Spinal cord (tissue), 10 donors: ENCODE results near the gene LGALS3BP. TPM values are rescaled to one million over a fixed set of nuclear protein-coding genes. Genes with fewer than 3 reads are reported as not detected.

Experiments used
- DNase-seq, 6 donors: peaks; one replicate each; pipeline versions ENCODE4 v3.0.0 to v3.0.0-alpha.2; 2013 to 2015; ENCODE audit warnings: low spot score in 6 of 6, low read depth in 4 of 6
- H3K27ac ChIP-seq: one replicate; pipeline ENCODE4 v1.5.1; 2013; ENCODE audit warnings: low read depth, low read length, control low read depth
- H3K27me3 ChIP-seq: one replicate; pipeline ENCODE4 v1.6.1; 2013; ENCODE audit warnings: low read length; ENCODE audit not compliant: control insufficient read depth, insufficient read depth
- H3K36me3 ChIP-seq: one replicate; pipeline ENCODE4 v1.6.1; 2013; ENCODE audit warnings: low read length; ENCODE audit not compliant: control insufficient read depth, insufficient read depth
- H3K4me1 ChIP-seq: one replicate; pipeline ENCODE4 v1.6.1; 2013; ENCODE audit warnings: low read length; ENCODE audit not compliant: control insufficient read depth, insufficient read depth
- H3K4me3 ChIP-seq: one replicate; pipeline ENCODE4 v1.5.1; 2013; ENCODE audit warnings: low read depth, low read length, control low read depth
- H3K9me3 ChIP-seq: one replicate; pipeline ENCODE4 v1.6.1; 2013; ENCODE audit warnings: low read length; ENCODE audit not compliant: control insufficient read depth, insufficient read depth
- WGBS: methylation state at CpG from one replicate; pipeline ENCODE4 v1.1.5; 2013; ENCODE audit warnings: missing lambda C conversion rate; ENCODE audit not compliant: insufficient coverage; 5-methylcytosine and 5-hydroxymethylcytosine counted together
- polyA plus RNA-seq, 2 donors: library from polyadenylated mRNA; unstranded; fragments of 120-200 nt; gene quantifications; one replicate each; pipeline ENCODE4 v1.2.1, GENCODE V29; 2013; ENCODE audit not compliant: insufficient read length in 2 of 2
- total RNA-seq, 2 donors: library from RNA; depleted of rRNA in 1 of 2; stranded (reverse); fragments of 120-200 nt in 1 of 2; fragments of >200 nt in 1 of 2; gene quantifications; one replicate each; pipeline versions ENCODE4 v1.2.3 to v1.2.4, GENCODE V29; 2013 to 2014
- donor health status: healthy.

LGALS3BP gene
- total and polyA plus RNA-seq, 4 donors: 83.0 to 166 (median 106) TPM

DNA sequence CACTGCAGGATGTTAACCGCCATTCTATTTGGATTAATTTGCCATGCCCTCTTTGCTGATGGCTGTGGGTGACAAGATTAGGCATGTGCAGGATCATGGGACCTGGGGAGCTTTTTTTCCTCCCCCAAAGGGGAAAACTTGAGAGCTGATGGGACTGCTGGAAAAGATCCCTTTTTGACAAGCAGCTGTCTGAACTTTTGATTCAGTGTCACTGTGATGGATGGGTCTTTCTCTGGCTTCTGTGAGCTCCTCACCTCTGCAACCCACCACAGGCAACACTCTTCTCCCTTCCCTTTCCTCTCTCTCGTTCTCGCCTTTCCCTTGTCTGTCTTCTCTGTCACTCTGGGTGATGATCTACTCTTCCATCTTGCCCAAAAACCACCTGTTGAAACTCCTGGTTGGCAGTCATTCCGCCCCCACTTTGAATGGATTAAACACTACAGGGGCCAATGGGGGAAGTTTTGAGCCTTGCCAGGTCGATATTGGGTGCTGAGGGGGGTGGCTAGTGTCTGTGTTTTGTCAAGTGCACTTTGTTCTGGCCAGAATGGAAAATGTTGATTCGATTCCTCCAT lies 32.9 kb upstream of the LGALS3BP start:
- 78% methylated on average over 4 of the region's 6 CpGs for WGBS
- Histone ChIP-seq H3K9me3 (peaks cover 4% of the 10 kb centered on the region), H3K36me3 (peaks cover 3% of the 10 kb centered on the region), H3K27ac (no peak overlapping the region), H3K4me3 (no peak overlapping the region), H3K4me1 (peaks cover 23% of the 10 kb centered on the region), H3K27me3 (no peaks in the 10 kb centered on the region)
- no peak for DNase-seq

DNA sequence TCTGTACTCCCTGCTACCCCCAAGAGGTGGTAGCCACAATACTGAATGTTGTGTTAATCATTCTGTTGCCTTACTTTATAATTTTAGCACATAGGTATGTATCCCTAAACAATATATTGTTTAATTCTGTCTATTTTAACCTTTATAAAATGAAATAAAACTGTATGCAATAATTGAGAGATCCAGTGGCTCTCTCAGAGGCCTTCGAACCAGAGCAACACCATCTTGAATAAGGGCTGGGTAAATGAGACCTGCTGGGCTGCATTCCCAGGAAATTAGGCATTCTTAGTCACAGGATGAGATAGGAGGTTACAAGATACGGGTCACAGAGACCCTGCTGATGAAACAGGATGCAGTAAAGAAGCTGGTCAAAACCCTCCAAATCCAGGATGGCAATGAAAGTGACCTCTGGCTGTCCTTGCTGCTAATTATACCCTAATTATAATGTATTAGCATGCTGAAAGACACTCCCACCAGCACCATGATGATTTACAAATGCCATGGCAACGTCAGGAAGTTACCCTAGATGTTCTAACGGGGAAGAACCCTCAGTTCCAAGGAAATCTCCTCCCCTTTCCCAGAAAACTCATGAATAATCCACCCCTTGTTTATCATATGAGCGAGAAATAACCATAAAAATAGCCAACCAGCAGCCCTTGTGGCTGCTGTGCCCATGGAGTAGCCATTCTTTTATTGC lies 31.9 kb upstream of the LGALS3BP start:
- H3K9me3 ChIP-seq: peaks cover 4% of the 10 kb centered on the region
- peaks cover 27% of the 10 kb centered on the region for H3K4me1 ChIP-seq
- H3K27me3 ChIP-seq: no peaks in the 10 kb centered on the region
- peaks cover 8% of the 10 kb centered on the region for H3K36me3 ChIP-seq
- H3K4me3 ChIP-seq: no peak overlapping the region
- no peak overlapping the region for H3K27ac ChIP-seq
- no peak for DNase-seq
- 89% methylated on average over 3 of the region's 5 CpGs for WGBS

DNA sequence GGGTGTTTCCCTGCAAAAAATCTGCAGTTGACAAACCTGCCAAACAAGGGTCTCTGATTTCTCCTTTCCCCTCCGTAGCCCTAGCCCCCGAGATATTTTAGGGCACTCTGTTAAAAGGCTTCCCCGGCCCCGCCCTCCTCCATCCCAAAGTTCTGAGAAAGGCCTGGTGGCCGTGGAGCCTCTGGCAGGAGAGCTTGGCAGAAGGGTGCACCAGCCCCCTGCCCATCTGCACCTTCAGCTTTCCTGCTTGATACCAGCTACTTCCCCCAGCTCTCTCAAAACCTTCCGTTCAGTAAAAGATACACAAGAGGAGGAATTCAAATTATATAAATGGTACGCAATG lies 30.6 kb upstream of the LGALS3BP start:
- H3K27ac ChIP-seq: peak overlapping the region; percentile 64

DNA sequence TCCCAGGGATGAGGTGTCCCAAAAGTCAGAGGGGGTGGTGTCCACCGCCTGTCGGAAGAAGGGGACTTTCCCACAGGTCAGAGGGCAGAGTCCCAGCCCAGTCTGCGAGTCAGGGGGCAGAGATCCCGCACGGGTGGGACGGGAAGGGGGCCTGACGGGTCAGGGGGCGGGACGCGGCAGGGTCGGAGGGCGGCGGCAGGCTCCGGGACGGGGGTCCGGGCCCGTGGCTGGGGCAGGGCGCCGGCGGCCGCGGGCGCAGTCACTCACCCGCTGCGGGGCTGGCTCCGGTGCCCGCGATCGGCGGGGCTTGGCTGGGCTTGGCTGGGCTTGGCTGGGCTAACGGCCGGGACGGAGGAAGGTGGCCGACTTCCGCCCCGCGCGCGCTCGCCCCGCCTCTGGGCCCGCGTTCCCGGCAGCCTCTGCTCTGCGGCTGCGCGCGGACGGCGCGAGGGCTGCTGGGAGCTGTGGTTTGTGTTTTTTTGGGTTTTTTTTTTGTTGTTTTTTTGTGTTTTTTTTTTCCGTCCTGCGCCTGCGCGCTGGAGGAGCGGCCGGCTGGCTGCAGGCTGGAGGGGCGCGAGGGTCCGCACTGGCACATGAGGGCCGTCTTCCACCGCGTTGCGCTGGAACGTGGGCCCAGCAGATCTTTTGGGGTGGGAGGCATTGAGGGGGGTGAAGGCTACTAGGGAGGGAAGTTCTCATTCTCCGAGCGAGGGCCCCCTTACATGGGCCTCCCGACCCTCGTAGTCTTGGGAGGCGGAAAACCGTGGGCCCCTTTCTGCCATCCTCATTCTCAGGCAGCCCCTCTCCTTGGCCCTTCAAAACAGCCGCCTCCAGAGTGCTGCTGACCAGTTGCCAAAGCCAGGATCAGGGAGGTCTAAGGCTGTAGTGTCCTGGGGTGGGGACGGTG lies 29.9 kb upstream of the LGALS3BP start, which contains the start of gene CANT1:
CANT1 (minus strand) TSS at position 368 of the 907 bp plus-strand sequence. CDS start 12,142 bp downstream, outside the sequence.
- Histone ChIP-seq H3K4me1 (peaks cover 32% of the 10 kb centered on the region), H3K27ac (peak within 1 kb of the TSS; percentile 64), H3K9me3 (no peaks in the 10 kb centered on the region), H3K4me3 (peak within 1 kb of the TSS; percentile 67), H3K36me3 (peaks cover 18% of the 10 kb centered on the region), H3K27me3 (no peaks in the 10 kb centered on the region)
- WGBS: 1% methylated on average over 62 of the region's 73 CpGs
- DNase-seq: peak; percentile 77 to 97 (median 86)

More for the DNA sequence above, 30.6 kb upstream of the LGALS3BP start:
- H3K9me3 ChIP-seq: peaks cover under 1% of the 10 kb centered on the region
- H3K36me3 ChIP-seq: peaks cover 15% of the 10 kb centered on the region
- peak overlapping the region; percentile 55 for H3K4me3 ChIP-seq
- no peaks in the 10 kb centered on the region for H3K27me3 ChIP-seq
- 48% methylated on average over 5 of the region's 7 CpGs for whole genome bisulfite sequencing
- no peak for DNase-seq
- H3K4me1 ChIP-seq: peaks cover 30% of the 10 kb centered on the region

- H3K27ac ChIP-seq: no peak overlapping the region
Observed at GRCh38 chr17:79008666-79009387, 29.1 kb upstream of the LGALS3BP start.

DNA sequence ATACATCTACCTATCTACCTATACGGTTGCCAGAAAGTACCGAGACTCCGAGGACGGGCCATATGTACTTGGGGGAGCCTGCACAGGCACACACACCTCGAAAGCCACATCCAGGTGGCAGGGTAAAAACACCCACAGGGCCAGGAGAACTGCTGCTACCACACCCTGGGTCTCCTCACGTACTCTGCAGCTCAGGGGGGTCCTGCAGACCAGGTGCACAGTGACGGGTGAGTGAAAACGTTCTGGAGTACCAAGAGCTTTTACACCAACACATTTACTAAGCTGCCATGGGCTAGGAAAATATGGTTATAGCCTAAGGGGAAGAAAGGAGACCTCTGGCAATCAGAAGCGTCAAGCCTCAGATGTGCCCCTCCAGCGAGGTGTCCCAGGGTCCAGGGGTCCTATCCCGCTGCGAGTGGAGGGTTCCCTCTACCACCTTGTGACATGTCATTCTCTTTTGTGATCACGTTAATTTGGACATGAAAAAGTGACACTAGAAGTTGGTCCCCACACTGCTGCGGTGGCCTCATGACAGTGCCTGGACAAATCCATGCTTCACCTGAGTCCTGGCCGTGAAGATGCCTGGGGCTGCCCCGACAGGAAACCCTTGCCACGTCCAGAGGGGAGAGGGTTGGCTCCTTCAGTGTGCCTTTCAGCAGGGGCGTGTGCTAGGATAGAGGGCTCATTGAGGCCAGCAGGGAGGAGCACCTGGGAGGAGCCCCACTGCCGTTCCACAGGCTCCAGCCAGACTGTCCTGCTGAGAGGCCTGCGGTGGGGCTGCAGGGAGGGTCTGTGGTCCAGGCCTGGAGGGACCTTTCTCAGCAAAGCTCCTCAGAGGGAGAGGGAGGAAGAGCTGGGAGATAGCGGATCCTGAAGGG lies 28.0 kb upstream of the LGALS3BP start:
- Histone ChIP-seq H3K9me3 (no peaks in the 10 kb centered on the region), H3K27me3 (no peaks in the 10 kb centered on the region), H3K4me1 (peaks cover 32% of the 10 kb centered on the region), H3K36me3 (peaks cover 29% of the 10 kb centered on the region), H3K27ac (no peak overlapping the region), H3K4me3 (no peak overlapping the region)
- 89% methylated on average over 18 of the region's 21 CpGs for WGBS
- no peak for DNase-seq

More at GRCh38 chr17:79008666-79009387, 29.1 kb upstream of the LGALS3BP start:
- Histone ChIP-seq H3K36me3 (peaks cover 21% of the 10 kb centered on the region), H3K9me3 (no peaks in the 10 kb centered on the region), H3K4me1 (peaks cover 32% of the 10 kb centered on the region), H3K27me3 (no peaks in the 10 kb centered on the region), H3K4me3 (peak overlapping the region; percentile 67)
- no peak for DNase-seq
- 83% methylated on average over 3 of the region's 7 CpGs for WGBS

GRCh38 chr17:79006794-79007503 lies 27.2 kb upstream of the LGALS3BP start:
- 69% methylated on average over 13 of the region's 19 CpGs for WGBS
- Histone ChIP-seq H3K36me3 (peaks cover 30% of the 10 kb centered on the region), H3K4me3 (no peak overlapping the region)

GRCh38 chr17:79006046-79006445 lies 26.3 kb upstream of the LGALS3BP start:
- H3K36me3 ChIP-seq: peaks cover 38% of the 10 kb centered on the region
- no peaks in the 10 kb centered on the region for H3K27me3 ChIP-seq
- peaks cover 32% of the 10 kb centered on the region for H3K4me1 ChIP-seq
- no peak overlapping the region for H3K27ac ChIP-seq
- H3K4me3 ChIP-seq: no peak overlapping the region
- DNase-seq: no peak
- 86% methylated on average over 7 of the region's 8 CpGs for WGBS
- H3K9me3 ChIP-seq: no peaks in the 10 kb centered on the region

More at GRCh38 chr17:79006794-79007503, 27.2 kb upstream of the LGALS3BP start:
- DNase-seq: no peak
- no peaks in the 10 kb centered on the region for H3K27me3 ChIP-seq
- H3K27ac ChIP-seq: no peak overlapping the region
- H3K9me3 ChIP-seq: no peaks in the 10 kb centered on the region
- H3K4me1 ChIP-seq: peaks cover 32% of the 10 kb centered on the region
